Measurements from ENCODE around the gene RB1.
A peak's percentile ranks its signal among the peaks of the same experiment; 100 is the strongest.
"Not testable (repeated sequence)": the region's sequence is repeated elsewhere in the genome, so short reads cannot be mapped to it uniquely, and the experiment has no call there.

Gene RB1

DNA sequence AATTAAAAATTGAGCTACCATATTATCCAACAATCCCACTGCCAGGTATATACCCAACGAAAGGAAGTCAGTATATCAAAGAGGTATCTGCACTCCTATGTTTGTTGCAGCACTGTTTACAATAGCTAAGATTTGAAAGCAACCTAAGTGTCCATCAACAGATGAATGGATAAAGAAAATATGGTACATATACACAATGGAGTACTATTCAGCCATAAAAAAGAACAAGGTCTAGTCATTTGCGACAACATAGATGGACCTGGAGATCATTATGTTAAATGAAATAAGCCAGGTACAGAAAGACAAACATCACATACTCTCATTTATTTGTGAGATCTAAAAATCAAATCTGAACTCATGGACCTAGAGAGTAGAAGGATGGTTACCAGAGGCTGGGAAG lies 52.0 kb downstream of the RB1 start:
- H3K27me3 Mint-ChIP-seq; H3K27ac Mint-ChIP-seq; H3K4me3 Mint-ChIP-seq; H3K4me1 Mint-ChIP-seq (ENCODE audit: low read depth): not testable (repeated sequence)
- Mint-ChIP-seq H3K9me3 (ENCODE audit: low read depth) (peaks cover 24% of the 10 kb centered on the region), H3K36me3 (peaks cover 40% of the 10 kb centered on the region)

DNA sequence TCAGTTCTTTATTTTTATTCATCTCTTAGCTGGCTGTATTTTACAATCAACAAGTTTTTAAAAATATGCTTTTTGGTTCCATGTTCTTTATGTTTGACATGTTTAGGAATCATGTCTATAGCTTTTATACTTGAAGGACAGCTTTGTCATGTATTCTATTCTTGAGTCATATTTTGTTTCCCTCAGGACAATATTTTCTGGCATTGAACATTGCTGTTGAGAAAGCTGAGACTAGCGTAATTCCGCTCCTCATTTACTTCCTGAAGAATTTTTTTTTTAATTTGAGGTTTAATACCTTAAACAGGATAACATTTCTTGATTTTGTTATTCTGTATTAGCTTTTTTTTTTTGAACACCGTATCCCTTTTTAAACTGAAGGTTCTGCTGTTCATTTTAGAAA lies 53.2 kb downstream of the RB1 start:
- peaks cover 30% of the 10 kb centered on the region for H3K36me3 Mint-ChIP-seq
- H3K27me3 Mint-ChIP-seq, result no peaks in the 10 kb centered on the region
- H3K4me1 Mint-ChIP-seq (ENCODE audit: low read depth), result no peaks in the 10 kb centered on the region
- no peak overlapping the region for H3K4me3 Mint-ChIP-seq
- H3K27ac Mint-ChIP-seq, result no peak overlapping the region
- peaks cover 24% of the 10 kb centered on the region for H3K9me3 Mint-ChIP-seq (ENCODE audit: low read depth)

DNA sequence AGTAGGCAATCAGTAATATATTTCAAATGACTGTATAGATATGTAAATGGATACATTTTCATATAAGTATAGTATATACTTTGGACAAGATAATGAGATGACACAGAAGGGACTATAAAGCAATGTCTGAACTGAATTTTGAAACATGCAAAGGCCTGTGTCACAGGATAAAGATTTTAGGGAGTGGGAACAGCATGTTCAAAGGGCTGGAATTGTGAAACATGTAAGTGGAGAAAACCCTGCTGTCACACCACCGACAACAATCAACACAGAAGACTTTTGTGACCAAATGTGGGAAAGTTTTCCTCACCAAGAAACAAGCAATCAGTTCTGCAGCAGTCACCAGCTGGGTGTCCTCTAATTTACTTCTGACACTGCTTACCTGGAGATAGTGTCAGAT lies 66.4 kb downstream of the RB1 start:
- no peaks in the 10 kb centered on the region for H3K4me1 Mint-ChIP-seq (ENCODE audit: low read depth)
- H3K36me3 Mint-ChIP-seq, result peaks cover 22% of the 10 kb centered on the region
- H3K9me3 Mint-ChIP-seq (ENCODE audit: low read depth), result peaks cover 4% of the 10 kb centered on the region
- no peak overlapping the region for H3K27ac Mint-ChIP-seq
- no peak overlapping the region for H3K4me3 Mint-ChIP-seq
- H3K27me3 Mint-ChIP-seq, result no peaks in the 10 kb centered on the region

DNA sequence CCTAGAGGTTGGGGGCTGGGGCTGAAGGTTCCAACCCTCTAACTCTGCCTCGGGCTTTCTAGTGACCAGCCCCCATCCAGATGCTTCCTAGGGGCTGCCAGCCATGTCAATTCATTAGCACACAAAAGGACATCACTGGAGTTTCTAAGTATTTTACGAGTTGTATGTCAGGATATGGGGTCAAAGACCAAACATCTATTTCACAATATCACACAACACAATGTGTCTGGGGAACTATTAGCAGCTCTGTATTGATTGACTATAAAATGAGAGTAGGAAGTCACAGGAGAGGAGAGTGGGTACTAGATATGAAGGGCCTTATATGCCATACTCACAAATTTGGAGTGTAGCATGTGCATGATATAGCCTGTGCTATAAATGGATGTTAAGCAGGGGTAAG lies 67.3 kb downstream of the RB1 start:
- no peaks in the 10 kb centered on the region for H3K4me1 Mint-ChIP-seq (ENCODE audit: low read depth)
- H3K36me3 Mint-ChIP-seq, result peaks cover 20% of the 10 kb centered on the region
- H3K4me3 Mint-ChIP-seq, result no peak overlapping the region
- no peak overlapping the region for H3K27ac Mint-ChIP-seq
- H3K27me3 Mint-ChIP-seq, result no peaks in the 10 kb centered on the region
- peaks cover 4% of the 10 kb centered on the region for H3K9me3 Mint-ChIP-seq (ENCODE audit: low read depth)

DNA sequence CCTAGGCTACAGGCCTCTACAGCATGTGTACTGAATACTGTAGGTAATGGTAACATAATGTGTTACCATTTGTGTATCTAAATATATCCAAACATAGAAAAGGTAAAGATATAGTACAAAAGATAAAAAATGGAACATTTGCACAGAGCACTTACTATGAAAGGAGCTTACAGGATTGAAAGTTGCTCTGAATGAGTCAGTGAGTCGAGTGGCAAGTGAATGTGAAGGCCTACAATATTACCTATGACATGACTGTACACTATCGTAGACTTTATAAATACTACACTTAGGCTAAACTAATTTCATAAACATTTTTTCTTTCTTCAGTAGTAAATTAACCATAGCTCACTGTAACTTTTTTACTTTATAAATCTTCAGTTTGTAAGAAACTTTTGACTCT lies 74.3 kb downstream of the RB1 start:
- Mint-ChIP-seq H3K9me3 (ENCODE audit: low read depth) (peaks cover 4% of the 10 kb centered on the region), H3K4me3 (no peak overlapping the region), H3K4me1 (ENCODE audit: low read depth) (no peaks in the 10 kb centered on the region), H3K27ac (no peak overlapping the region), H3K27me3 (no peaks in the 10 kb centered on the region), H3K36me3 (peaks cover 22% of the 10 kb centered on the region)

DNA sequence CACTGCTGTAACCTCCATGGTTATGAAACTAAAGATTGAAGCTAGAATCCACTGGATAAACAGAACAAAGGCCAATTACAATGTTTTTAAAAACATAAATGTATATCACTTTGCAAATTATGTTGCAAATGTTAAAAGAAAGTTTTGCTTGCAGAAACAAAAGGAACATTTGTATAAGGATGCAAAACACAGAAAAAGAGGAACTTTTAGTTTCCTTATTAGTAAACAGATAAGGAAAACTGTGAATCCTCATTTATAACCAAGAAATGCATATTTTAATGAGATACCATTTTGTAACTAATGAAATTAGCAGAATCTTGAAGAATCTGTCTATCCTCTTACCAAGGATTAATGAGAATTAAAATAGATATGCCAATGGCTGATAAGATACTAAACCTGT lies 77.0 kb downstream of the RB1 start:
- Mint-ChIP-seq H3K36me3 (peaks cover 17% of the 10 kb centered on the region), H3K27ac (no peak overlapping the region), H3K9me3 (ENCODE audit: low read depth) (no peaks in the 10 kb centered on the region), H3K27me3 (no peaks in the 10 kb centered on the region), H3K4me3 (no peak overlapping the region), H3K4me1 (ENCODE audit: low read depth) (no peaks in the 10 kb centered on the region)

DNA sequence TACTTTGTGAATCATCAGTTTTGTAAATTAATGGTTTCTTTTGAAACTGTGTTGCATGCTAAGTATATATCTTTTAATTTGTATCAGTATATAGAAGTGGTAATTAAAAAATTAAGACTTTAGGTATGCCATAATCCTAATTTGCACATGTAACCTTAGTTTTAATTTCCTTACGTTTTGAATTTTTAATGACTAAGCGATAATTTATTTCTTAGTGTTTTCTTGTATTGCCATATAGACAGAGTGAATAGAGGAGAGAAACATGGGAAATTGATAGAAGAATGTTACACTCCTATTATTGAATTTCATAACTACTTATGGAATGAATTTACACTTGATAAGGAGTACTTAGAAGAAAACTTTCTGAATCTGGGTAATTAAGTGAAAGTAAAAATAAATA lies 79.8 kb downstream of the RB1 start:
- Mint-ChIP-seq H3K36me3 (peaks cover 15% of the 10 kb centered on the region), H3K27me3 (no peaks in the 10 kb centered on the region), H3K9me3 (ENCODE audit: low read depth) (no peaks in the 10 kb centered on the region), H3K4me3 (no peak overlapping the region), H3K4me1 (ENCODE audit: low read depth) (no peaks in the 10 kb centered on the region), H3K27ac (no peak overlapping the region)

DNA sequence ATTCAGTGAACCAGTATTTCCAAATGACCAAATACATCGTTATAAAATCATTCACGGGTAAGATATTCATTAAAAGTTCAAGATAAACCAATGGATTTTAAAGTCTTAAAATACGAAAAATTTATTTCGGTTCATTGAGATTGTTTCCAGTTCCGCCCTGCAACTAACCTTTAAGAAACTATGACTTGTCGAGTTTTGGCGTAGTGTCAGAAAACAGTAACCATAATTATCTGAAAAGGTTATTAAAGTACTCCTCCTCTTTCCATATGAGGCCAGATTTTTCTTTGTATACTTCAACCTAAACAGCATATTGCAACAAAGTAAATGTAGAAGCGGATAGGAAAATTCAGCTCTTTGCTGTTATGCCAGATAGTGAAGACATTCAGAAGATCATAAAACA lies 83.3 kb downstream of the RB1 start:
- peaks cover 5% of the 10 kb centered on the region for H3K9me3 Mint-ChIP-seq (ENCODE audit: low read depth)
- no peaks in the 10 kb centered on the region for H3K27me3 Mint-ChIP-seq

DNA sequence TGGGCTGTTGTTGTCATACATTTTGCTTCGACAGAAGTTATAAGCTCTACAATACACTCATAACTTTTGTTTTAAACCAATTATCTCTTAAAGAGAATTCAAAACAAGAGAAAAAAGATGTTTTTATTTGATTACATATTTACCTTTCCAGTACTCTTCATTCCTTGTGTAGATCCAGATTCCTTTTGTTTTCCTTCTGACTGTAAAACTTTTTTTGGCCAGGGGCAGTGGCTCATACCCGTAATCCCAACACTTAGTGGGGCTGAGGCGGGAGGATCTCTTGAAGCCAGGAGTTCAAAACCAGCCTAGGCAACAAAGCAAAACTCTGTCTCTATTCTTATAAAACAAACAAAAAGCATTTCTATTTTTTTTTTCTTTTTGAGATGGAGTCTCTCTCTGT lies 87.7 kb downstream of the RB1 start:
- Mint-ChIP-seq H3K4me1 (ENCODE audit: low read depth) (peaks cover 1% of the 10 kb centered on the region), H3K9me3 (ENCODE audit: low read depth) (peaks cover 9% of the 10 kb centered on the region), H3K27me3 (no peaks in the 10 kb centered on the region), H3K4me3 (no peak overlapping the region), H3K36me3 (peaks cover 30% of the 10 kb centered on the region), H3K27ac (no peak overlapping the region)

More for the DNA sequence above, 83.3 kb downstream of the RB1 start:
- peaks cover 1% of the 10 kb centered on the region for H3K4me1 Mint-ChIP-seq (ENCODE audit: low read depth)
- H3K27ac Mint-ChIP-seq, result no peak overlapping the region
- H3K4me3 Mint-ChIP-seq, result no peak overlapping the region
- H3K36me3 Mint-ChIP-seq, result peaks cover 21% of the 10 kb centered on the region

DNA sequence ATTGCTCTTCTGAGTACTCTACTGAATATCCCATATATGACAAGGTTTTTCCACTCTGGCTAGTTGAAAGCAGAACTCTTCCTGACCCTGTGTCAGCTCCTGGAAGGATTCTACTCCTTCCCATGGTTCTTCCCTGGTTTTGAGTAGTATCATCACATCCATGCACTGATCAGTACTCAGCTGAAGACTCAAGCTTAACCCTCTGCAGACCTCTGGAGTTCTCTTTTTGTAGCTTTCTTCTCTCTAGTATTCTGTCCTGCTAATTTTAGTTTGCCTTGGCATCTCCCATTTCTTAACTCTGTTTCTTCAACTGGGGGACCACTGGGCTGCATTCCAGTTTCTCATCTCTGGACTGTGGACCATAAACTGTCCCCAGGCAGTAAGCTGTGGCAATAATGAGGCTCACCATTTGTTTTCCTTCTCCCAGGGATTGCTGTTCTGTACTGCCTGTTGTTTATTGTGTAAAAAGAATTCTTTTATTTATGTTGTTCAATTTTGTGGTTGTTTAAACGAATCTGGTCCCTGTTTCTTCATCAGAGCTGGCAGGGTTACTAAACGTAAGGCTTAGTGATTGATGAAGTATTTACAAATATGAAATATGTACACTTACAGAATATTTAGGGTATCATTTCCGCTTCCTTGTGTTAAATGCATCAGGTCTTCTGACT lies 89.6 kb downstream of the RB1 start:
- no peak overlapping the region for H3K4me3 Mint-ChIP-seq
- no peak overlapping the region for H3K27ac Mint-ChIP-seq

DNA sequence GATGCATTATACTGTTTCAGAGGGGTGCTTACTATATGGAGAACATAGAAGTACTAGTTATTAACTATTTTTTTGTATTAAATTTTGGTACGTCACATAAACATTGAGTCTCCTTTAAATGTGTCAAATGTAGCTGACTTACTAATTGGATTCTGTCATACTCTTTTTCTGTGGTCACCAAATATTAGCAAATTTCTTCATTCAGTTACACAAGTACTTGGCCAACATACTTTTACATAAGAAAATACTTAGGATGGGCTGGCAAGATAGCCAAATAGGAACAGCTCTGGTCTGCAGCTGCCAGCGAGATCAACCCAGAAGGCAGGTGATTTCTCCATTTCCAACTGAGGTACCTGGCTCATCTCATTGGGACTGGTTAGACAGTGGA lies 90.1 kb downstream of the RB1 start:
- no peaks in the 10 kb centered on the region for H3K27me3 Mint-ChIP-seq
- no peak overlapping the region for H3K27ac Mint-ChIP-seq
- peaks cover 4% of the 10 kb centered on the region for H3K4me1 Mint-ChIP-seq (ENCODE audit: low read depth)
- no peak overlapping the region for H3K4me3 Mint-ChIP-seq
- peaks cover 28% of the 10 kb centered on the region for H3K36me3 Mint-ChIP-seq
- H3K9me3 Mint-ChIP-seq (ENCODE audit: low read depth), result peaks cover 9% of the 10 kb centered on the region

More for the DNA sequence above, 89.6 kb downstream of the RB1 start:
- Mint-ChIP-seq H3K4me1 (ENCODE audit: low read depth) (peaks cover 4% of the 10 kb centered on the region), H3K27me3 (no peaks in the 10 kb centered on the region), H3K36me3 (peaks cover 30% of the 10 kb centered on the region), H3K9me3 (ENCODE audit: low read depth) (peaks cover 9% of the 10 kb centered on the region)

DNA sequence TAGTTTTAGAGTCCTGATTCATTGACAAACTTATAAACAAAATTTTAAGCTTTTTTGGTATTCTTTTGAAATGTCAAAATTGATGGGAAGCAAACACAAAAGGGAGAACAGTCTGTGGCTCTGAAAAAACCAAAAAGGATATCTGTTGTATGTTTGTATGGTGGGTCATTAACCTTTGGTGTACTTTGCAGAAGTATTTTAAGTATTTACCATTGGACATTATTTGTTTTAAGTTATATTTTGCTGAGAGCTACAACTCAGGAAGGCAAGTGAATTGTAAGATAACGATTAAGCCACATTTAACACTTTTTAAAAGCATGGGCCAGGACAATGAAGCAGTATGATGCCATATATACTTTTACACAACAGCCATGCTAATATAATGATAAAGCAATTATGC lies 94.2 kb downstream of the RB1 start:
- peaks cover 23% of the 10 kb centered on the region for H3K4me1 Mint-ChIP-seq (ENCODE audit: low read depth)
- H3K27ac Mint-ChIP-seq, result no peak overlapping the region
- no peak overlapping the region for H3K4me3 Mint-ChIP-seq
- peaks cover 15% of the 10 kb centered on the region for H3K36me3 Mint-ChIP-seq
- peaks cover 4% of the 10 kb centered on the region for H3K9me3 Mint-ChIP-seq (ENCODE audit: low read depth)
- H3K27me3 Mint-ChIP-seq, result no peaks in the 10 kb centered on the region

DNA sequence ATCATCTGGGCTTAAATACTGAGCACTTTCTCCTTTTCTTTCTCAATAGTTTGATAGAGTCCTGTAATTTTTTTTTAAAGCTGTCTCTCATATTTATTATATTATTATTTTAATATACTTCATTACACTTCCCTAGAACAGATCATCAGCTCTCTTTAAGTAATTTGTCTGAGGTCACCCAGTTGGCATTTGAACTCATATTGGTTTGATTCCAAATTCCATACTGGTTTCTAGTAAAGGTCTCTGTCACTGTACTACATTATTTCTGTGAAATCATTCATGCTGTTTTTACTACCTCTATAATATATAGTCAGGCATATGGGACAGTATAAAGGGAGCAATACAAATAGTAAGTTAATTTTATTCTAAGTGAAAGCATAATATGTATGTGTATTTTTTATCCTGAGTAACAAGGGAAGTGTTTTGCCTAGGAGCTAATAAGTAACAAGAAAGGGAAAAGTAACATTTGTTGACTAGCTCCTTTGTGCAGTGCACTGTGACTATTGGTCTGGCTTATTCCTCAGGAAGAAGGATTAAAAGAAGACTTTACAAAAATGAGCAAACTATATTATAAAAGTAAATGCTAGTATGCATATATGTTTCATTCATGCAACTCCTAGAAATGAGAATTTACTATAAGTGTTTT lies 95.0 kb downstream of the RB1 start:
- Mint-ChIP-seq H3K27me3 (no peaks in the 10 kb centered on the region), H3K4me3 (no peak overlapping the region), H3K9me3 (ENCODE audit: low read depth) (peaks cover 4% of the 10 kb centered on the region), H3K36me3 (peaks cover 9% of the 10 kb centered on the region), H3K27ac (no peak overlapping the region), H3K4me1 (ENCODE audit: low read depth) (peaks cover 27% of the 10 kb centered on the region)

DNA sequence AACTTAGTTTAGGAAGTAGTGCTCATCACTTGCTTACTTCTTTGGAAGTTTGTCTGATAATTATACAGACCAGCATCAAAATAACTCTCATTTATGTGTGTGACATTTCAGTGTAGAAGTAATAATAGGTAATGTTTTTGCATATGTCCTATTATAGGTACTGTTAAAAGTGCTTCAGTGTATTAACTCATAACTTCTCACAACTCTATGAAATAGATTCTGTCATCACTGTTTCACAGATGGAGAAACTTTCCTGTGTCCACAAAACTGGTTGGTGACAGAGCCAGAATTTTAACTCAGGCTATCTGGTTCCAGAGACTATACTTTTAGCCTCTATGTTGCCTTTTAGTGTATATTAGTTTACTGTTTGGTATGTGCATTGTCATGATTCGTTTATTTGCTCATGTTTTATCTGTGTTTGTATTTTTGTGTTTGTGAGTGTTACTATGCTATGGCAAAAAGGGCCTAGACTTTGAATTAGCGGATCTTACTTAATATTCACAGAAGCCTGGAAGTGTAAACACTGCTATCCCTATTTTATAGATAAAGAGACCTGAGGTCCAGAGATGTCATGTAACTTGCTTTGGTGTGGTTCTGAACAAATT lies 96.6 kb downstream of the RB1 start:
- H3K4me1 Mint-ChIP-seq (ENCODE audit: low read depth), result peaks cover 36% of the 10 kb centered on the region
- H3K4me3 Mint-ChIP-seq, result no peak overlapping the region
- H3K27ac Mint-ChIP-seq, result no peak overlapping the region
- no peaks in the 10 kb centered on the region for H3K27me3 Mint-ChIP-seq
- peaks cover 4% of the 10 kb centered on the region for H3K9me3 Mint-ChIP-seq (ENCODE audit: low read depth)
- H3K36me3 Mint-ChIP-seq, result peaks cover 5% of the 10 kb centered on the region

DNA sequence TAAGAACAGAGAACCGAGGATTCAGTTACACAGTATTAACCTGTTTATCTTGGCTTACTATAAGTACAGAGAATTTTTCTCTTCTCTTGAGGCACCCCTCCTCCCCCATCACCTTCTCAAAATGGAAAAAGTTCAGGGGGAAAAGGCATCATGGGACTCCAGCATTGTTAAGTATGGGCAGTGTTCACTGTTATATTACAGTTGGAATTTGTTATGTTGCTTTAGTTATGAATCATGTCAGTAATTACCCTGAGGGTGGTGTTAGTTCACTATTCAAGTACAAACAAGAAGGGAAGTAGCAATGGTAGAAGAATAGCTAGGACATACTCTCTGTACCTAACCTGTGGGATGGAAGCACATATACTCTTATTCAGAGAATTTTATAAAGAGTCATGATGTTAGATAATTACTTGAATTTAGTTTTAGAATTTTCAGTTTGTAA lies 97.3 kb downstream of the RB1 start:
- H3K4me3 Mint-ChIP-seq, result peak overlapping the region; percentile 32
- no peaks in the 10 kb centered on the region for H3K9me3 Mint-ChIP-seq (ENCODE audit: low read depth)
- H3K4me1 Mint-ChIP-seq (ENCODE audit: low read depth), result peaks cover 37% of the 10 kb centered on the region
- no peaks in the 10 kb centered on the region for H3K36me3 Mint-ChIP-seq
- H3K27ac Mint-ChIP-seq, result peak overlapping the region; percentile 56
- H3K27me3 Mint-ChIP-seq, result no peaks in the 10 kb centered on the region
